Activated T-cell treated with anti-CD3 and anti-CD28 coated beads, Interleukin-2, amount 50 U/mL, for 24 hours (primary cell): ENCODE results near the gene HHIPL1.

Source experiments
- DNase-seq: peaks from one replicate; pipeline ENCODE4 v3.0.0-alpha.2; 2020
- H3K27ac Mint-ChIP-seq: 2 replicates; pipeline ENCODE4 v1.8.0; 2020; ENCODE audit warnings: mild to moderate bottlenecking, mixed read lengths
- H3K27me3 Mint-ChIP-seq: 2 replicates; pipeline ENCODE4 v1.8.0; 2020; ENCODE audit warnings: mixed read lengths
- H3K36me3 Mint-ChIP-seq: 2 replicates; pipeline ENCODE4 v1.8.0; 2020; ENCODE audit warnings: low read depth, mixed read lengths
- H3K4me1 Mint-ChIP-seq: 2 replicates; pipeline ENCODE4 v1.8.0; 2020; ENCODE audit warnings: low read depth, mixed read lengths
- H3K4me3 Mint-ChIP-seq: 2 replicates; pipeline ENCODE4 v1.8.0; 2020; ENCODE audit warnings: mild to moderate bottlenecking, moderate library complexity, mixed read lengths
- H3K9me3 Mint-ChIP-seq: 2 replicates; pipeline ENCODE4 v1.8.0; 2020; ENCODE audit warnings: mixed read lengths

The HHIPL1 gene

DNA sequence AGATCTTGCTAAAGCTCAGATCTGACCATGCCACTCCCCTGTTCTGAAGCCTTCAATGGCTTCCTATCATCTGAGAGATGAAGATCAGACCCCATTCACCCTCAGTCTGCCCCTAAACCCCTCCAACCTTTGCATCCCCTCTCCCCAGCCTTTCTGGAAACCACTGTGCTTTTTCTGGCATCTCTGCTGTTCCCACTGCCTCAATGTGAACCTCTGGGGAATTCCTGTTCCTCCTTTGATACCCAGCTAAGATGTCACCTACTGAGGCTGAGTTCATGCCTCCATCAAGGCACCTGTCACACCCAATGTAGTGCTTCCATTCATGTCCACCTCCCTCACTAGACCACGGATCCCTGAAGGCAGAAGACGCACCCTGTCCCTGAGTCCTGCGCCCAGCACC, 58.5 kb downstream of the HHIPL1 start:
- DNase-seq: no peak
- peaks cover 23% of the 10 kb centered on the region for H3K9me3 Mint-ChIP-seq
- no peak overlapping the region for H3K27ac Mint-ChIP-seq
- H3K27me3 Mint-ChIP-seq: peaks cover 20% of the 10 kb centered on the region
- H3K4me1 Mint-ChIP-seq: no peaks in the 10 kb centered on the region
- no peaks in the 10 kb centered on the region for H3K36me3 Mint-ChIP-seq
- no peak overlapping the region for H3K4me3 Mint-ChIP-seq

DNA sequence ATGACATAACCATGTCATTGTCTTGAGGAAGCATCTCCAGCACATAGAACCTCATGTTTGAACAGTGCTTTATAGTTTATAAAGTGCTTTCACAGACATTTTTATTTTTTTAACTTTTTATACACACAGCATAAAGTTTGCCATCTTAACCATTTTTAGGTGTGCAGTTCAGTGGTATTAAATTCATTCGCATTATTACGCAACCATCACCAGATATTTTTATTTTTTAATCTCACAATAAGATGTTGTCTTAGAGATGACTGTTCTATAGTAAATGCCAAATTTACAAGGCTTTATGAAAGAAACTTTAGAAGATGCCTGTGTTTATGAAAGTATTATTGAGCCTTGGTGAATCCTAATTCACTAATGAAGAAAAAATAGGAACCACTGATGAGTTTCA, 59.1 kb downstream of the HHIPL1 start:
- H3K36me3 Mint-ChIP-seq: no peaks in the 10 kb centered on the region
- no peaks in the 10 kb centered on the region for H3K4me1 Mint-ChIP-seq
- no peak overlapping the region for H3K27ac Mint-ChIP-seq
- H3K27me3 Mint-ChIP-seq: peaks cover 24% of the 10 kb centered on the region
- H3K9me3 Mint-ChIP-seq: peaks cover 23% of the 10 kb centered on the region
- no peak overlapping the region for H3K4me3 Mint-ChIP-seq
- no peak for DNase-seq

DNA sequence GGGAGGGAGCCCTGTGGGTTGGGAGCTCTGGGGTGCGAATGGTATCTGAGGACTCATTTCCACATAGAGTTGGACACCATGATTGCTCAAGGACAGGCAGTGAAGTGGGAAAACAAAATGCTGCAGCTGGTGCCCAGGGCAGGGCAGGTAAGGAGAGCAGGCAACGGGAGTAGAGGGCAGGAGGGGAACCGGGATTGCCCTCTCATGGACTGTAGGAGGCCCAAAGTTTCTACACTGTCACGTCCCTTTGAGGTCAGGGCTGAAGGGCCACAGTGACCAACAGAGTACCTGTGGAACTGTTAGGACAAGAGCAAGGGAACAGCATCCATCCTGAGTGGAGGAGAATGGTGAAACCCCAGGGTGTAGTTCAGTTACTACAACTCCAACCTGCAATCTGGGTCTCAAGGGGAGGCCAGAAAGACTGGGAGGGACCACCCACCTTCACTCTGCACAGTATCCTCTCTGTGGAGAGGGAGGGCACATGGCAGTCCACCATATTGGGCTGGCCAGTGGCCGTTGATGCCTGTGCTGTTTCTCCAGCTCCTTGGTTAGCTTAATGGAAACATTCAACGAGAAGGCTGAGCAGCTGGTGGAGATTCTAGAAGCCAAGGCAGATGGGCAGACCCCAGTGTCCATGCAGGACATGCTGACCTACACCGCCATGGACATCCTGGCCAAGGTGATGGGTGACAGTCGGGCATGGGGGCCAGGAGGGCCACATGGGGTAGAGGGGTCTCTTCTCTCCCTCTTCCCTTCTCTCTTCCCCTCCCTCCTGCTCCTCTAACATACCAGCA, 61.4 kb downstream of the HHIPL1 start:
- Mint-ChIP-seq H3K4me3 (no peak overlapping the region), H3K4me1 (no peaks in the 10 kb centered on the region), H3K9me3 (peaks cover 23% of the 10 kb centered on the region), H3K27me3 (peaks cover 24% of the 10 kb centered on the region), H3K36me3 (no peaks in the 10 kb centered on the region), H3K27ac (no peak overlapping the region)
- DNase-seq: no peak

DNA sequence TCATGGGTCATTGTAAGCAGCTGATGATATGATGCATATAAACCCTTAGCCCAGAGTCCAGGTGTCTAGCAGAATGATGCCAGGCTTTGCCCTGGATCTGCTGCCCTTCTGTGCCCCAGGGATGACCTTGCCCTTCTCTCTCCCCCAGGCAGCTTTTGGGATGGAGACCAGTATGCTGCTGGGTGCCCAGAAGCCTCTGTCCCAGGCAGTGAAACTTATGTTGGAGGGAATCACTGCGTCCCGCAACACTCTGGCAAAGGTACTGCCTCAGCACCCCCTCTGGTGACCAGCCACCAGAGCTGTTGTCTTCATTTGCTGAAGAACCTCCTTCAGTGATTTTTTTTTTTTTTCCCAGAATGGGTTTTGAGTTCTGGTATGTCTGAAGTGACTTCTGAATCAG, 62.5 kb downstream of the HHIPL1 start:
- peaks cover 19% of the 10 kb centered on the region for H3K9me3 Mint-ChIP-seq
- no peak for DNase-seq
- no peak overlapping the region for H3K4me3 Mint-ChIP-seq

DNA sequence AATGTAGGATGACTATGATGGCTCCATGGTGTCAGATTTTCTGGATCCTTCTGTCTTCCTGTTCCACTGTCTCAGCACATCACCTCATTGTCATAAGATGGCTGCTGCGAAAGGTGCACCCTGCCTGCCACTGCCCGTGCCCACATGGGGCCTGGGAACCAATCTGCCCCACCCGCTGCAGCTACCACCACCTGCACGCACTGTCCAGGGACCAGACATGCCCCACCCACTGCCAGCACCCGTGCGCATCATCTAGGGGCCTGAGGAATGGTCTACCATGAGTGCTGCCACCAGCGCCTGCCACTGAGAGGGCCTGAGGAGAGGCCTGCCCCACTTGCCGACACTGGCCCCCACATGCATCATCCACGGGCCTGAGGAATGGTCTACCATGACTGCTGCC, 63.0 kb downstream of the HHIPL1 start:
- Mint-ChIP-seq H3K9me3 (peaks cover 17% of the 10 kb centered on the region), H3K36me3 (no peaks in the 10 kb centered on the region), H3K4me3 (no peak overlapping the region), H3K27ac (no peak overlapping the region), H3K27me3 (peaks cover 31% of the 10 kb centered on the region), H3K4me1 (no peaks in the 10 kb centered on the region)
- DNase-seq: no peak

More for the DNA sequence above, 62.5 kb downstream of the HHIPL1 start:
- Mint-ChIP-seq H3K4me1 (no peaks in the 10 kb centered on the region), H3K27ac (no peak overlapping the region), H3K36me3 (no peaks in the 10 kb centered on the region), H3K27me3 (peaks cover 31% of the 10 kb centered on the region)

DNA sequence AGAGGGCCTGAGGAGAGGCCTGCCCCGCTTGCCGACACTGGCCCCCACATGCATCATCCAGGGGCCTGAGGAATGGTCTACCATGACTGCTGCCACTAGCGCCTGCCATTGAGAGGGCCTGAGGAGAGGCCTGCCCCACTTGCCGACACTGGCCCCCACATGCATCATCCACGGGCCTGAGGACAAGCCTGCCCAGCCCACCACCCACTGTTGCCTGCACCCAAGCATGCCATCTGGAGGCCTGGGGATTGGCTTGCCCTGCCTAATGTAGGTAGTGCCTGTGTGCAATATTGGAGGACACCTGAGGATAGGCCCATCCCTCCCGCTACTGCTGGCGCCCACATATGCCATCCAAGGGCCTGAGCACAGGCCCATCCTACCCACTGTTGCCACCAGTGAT, 63.5 kb downstream of the HHIPL1 start:
- Mint-ChIP-seq H3K4me3 (no peak overlapping the region), H3K36me3 (no peaks in the 10 kb centered on the region), H3K4me1 (no peaks in the 10 kb centered on the region), H3K27me3 (peaks cover 27% of the 10 kb centered on the region), H3K9me3 (peaks cover 12% of the 10 kb centered on the region), H3K27ac (no peak overlapping the region)
- DNase-seq: no peak

DNA sequence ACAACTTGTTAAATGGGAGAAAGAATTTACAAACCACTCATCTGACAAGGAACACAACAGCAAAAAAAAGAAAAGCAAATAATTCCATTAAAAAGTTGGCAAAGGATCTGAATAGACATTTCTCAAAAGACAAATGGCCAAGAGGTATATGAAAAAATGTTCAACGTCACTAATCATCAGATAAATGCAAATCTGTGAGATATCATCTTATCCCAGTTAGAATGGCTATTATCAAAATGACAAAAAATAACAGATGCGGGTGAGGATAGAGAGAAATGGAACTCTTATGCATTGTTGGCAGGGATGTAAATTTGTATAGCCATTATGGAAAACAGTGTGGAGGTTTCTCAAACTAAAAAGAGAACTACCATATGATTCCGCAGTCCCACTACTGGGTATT, 69.0 kb downstream of the HHIPL1 start:
- Mint-ChIP-seq H3K9me3 (no peaks in the 10 kb centered on the region), H3K4me3 (no peak overlapping the region), H3K36me3 (no peaks in the 10 kb centered on the region), H3K27ac (no peak overlapping the region), H3K4me1 (no peaks in the 10 kb centered on the region), H3K27me3 (peaks cover 11% of the 10 kb centered on the region)
- no peak for DNase-seq

DNA sequence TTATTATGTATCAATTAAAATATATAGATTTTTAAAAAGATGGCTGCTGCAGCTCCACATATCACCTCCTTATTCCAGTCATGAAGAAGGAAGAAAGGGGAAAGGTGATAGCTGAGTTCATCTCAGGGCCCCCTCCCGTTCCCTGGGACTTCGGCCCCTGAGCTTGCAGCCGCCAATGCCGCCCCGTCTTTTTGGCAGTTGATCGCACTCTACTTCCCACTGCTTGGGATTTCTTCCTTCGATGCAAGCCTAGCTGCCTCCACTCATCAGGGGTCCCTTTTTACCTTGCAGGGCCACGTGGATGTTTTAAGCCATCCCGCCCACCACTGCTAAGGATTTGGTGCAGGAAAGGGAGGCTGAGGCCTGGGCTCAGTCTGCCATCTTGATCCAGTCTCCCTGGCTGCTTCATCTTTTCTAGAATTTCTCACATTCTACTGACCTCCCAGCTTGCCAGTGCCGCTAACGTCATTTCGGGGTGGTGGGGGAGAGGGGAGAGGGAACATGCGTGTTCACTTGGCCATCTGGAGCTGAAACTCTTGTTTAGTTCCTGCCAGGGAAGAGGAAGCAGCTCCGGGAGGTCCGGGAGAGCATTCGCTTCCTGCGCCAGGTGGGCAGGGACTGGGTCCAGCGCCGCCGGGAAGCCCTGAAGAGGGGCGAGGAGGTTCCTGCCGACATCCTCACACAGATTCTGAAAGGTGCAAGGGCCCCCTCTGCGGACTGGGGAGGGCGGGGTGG, 70.5 kb downstream of the HHIPL1 start:
- H3K27me3 Mint-ChIP-seq: peaks cover 11% of the 10 kb centered on the region
- no peaks in the 10 kb centered on the region for H3K4me1 Mint-ChIP-seq
- H3K36me3 Mint-ChIP-seq: no peaks in the 10 kb centered on the region
- H3K4me3 Mint-ChIP-seq: no peak overlapping the region
- no peaks in the 10 kb centered on the region for H3K9me3 Mint-ChIP-seq
- DNase-seq: no peak
- no peak overlapping the region for H3K27ac Mint-ChIP-seq

DNA sequence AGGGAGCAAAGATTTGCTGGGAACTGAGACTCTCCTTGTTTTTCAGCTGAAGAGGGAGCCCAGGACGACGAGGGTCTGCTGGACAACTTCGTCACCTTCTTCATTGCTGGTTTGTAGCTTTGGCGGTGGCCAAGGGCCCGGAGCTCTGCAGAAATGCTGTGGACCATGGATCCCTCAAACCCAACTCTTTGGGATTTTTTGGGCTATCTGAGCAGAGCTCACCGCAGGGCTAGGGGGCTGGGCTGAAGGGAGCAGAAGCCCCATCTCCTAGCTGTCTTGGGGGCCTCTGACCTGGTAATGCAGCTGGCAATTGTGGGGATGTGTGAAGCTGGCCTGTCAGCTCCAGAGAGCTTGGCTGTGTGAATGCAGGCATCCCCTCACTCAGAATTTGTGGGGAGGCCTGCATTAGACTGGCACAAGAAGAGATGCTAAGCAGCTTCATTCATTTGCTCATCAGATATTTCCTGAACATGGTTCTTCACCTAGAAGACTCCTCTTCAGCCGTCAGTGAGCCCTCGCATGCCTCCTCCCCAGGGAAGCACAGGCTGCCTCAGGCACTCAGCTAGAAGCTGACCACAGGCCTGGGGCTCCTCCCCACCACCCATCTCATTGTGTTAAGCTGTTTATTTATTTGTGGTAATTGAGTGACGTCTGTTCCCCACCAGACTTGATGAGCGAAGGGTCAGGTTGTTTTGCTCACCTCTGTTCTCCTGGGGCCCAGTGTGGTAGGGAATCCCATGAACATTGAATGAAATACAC, 71.3 kb downstream of the HHIPL1 start:
- peaks cover 11% of the 10 kb centered on the region for H3K27me3 Mint-ChIP-seq
- H3K4me1 Mint-ChIP-seq: no peaks in the 10 kb centered on the region
- H3K4me3 Mint-ChIP-seq: no peak overlapping the region
- no peak overlapping the region for H3K27ac Mint-ChIP-seq
- H3K36me3 Mint-ChIP-seq: no peaks in the 10 kb centered on the region
- H3K9me3 Mint-ChIP-seq: no peaks in the 10 kb centered on the region
- DNase-seq: no peak

DNA sequence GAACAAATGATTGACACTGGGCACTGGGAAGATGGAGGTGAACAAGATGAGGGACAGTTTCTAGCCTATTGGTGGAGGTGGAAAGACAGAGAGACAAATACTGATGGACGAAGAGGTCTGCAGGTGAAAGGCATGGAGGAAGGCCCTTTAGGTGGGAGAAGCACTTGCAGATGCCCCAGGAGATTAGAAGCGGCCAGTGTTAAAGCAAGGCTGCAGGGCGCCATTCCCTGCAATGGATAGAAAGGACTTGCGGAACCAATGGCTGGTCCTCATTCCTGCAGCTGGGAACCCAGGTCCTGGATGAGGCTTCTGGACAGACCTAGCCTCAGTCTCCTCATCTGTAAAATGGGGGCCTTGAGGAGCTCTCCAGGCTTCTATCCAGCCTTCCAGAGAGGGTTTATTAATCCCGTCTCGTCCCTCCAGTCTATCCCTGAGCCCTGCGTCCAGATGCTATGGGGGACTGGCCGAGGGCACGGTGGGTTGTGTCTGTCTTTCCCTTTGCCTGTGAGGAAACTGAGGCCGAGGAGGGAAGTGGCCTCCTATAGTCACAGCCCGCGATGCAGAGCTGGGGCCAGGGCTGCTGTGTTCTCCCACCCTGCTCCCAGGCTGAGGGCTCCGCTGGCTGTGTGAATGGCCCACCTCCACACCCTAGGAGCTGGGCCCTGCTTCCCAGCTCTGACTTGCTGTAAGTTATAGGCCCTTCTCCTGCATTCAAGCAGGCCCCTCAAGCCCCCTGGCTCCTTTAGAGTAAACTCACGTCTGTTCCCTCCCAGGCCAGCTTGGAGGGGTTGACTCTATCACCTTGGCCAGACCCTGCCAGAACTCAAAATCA, 72.1 kb downstream of the HHIPL1 start:
- Mint-ChIP-seq H3K9me3 (no peaks in the 10 kb centered on the region), H3K4me3 (no peak overlapping the region), H3K27ac (no peak overlapping the region), H3K4me1 (no peaks in the 10 kb centered on the region), H3K36me3 (no peaks in the 10 kb centered on the region), H3K27me3 (peaks cover 3% of the 10 kb centered on the region)
- no peak for DNase-seq

DNA sequence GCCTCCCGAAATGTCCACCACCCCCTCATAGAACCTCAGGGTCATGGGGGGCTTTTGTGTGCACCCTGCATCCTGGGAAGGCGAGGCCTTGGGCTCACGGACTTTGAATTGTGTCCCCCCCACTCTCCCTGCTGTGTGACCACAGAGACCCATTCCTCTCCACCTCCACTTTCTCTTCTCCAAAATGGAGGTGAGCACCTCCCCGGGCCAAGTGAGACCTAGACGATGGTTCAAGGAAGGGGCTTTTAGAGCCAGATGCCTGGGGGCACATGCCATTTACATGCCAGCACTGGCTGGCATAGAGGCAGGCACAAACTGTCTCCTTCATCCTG, 72.7 kb downstream of the HHIPL1 start:
- Mint-ChIP-seq H3K36me3 (no peaks in the 10 kb centered on the region), H3K4me3 (no peak overlapping the region), H3K4me1 (no peaks in the 10 kb centered on the region), H3K27ac (no peak overlapping the region), H3K9me3 (no peaks in the 10 kb centered on the region), H3K27me3 (peaks cover 3% of the 10 kb centered on the region)
- no peak for DNase-seq

DNA sequence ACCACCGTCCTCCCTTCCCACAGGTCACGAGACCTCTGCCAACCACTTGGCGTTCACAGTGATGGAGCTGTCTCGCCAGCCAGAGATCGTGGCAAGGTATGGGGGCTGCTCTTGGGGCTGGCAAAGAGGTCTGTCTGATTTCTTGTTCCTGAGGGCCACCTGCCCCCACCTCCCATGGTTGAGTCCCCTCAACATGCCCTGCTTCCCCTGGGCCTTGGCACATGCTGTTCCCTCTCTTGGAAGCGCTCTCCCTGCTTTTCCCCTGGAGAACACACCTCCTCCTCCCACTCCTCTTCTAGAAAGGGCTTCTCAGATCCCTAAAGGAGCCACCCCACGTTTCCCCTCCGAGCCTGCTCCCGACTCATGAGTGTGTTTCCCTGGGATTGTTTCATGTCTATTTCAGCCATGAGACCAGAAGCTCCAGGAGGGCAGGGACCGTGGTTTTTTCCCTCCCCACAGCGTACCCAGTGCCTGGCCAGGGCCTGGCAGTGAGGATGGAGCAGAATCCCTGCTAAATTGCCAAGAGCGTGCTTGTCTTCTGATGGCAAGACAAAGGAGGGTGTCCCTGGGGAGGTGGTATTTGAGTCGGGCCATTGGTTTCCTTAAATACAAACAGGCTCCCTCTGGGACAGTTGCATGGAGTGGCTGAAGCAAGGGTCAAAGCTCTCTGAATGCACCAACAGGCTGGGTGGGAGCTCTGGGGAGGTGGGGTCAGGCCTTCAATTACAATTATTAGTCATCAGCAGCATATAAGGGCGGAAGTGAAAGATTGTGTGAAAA, 73.3 kb downstream of the HHIPL1 start:
- H3K4me1 Mint-ChIP-seq: no peaks in the 10 kb centered on the region
- no peak overlapping the region for H3K27ac Mint-ChIP-seq
- no peaks in the 10 kb centered on the region for H3K9me3 Mint-ChIP-seq
- no peak for DNase-seq
- H3K4me3 Mint-ChIP-seq: no peak overlapping the region
- peaks cover 3% of the 10 kb centered on the region for H3K27me3 Mint-ChIP-seq
- H3K36me3 Mint-ChIP-seq: no peaks in the 10 kb centered on the region

DNA sequence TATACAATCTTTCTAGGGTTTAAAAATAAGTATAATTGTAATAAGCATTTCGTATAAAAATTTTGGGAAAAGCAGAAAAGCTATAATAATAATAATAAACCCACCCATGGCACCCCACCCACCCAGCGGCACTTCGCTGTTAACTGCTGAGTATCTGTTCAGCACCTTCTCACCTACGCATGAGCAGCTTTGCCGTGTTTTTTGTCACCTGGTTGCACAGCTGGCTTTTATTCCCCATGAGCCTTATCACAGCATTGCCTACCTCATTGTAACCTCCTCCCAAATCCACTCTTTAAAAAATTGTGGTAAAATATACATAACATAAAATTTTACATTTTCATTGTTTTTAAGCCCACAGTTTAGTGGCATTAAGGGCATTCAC, 73.9 kb downstream of the HHIPL1 start:
- Mint-ChIP-seq H3K4me1 (no peaks in the 10 kb centered on the region), H3K27me3 (peaks cover 3% of the 10 kb centered on the region), H3K4me3 (no peak overlapping the region), H3K36me3 (no peaks in the 10 kb centered on the region), H3K27ac (no peak overlapping the region), H3K9me3 (no peaks in the 10 kb centered on the region)
- no peak for DNase-seq
